Measurements from ENCODE around the gene REXO5.

DNA sequence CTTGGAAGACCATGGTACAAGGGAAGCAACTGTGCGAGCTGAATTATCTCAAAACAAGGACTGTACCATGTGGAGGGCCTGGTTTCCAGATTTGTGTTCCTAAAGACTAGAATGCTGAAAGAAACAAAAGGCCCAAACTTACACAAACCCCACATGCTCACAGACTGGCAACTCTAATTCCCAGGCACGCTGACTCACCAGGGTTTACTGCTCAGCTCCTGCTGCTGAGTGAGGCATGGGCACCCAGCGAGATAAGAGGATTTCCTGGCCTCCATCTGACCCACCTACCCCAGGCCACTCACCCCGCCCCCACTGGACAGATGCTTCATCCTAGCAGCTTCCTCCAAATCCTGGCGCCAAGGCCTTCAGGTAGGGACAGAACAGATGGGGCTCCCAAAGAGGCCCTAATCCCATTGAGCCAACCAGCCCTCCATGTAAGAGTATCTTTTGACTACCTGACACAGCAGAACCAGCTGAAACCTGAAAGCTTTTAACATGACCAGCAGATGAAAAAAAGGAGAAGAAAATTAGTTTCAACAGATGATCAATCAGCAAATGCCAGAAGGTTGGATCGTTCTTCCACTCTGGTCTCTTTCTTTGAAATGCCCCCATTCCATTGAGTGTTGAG, 59.9 kb downstream of the REXO5 start:
- peak; percentile 81 for TF ChIP-seq GATA2 (IDR thresholded peaks at IDR 0.05; ENCODE audit: insufficient read depth, insufficient read length, low read depth, low read length)
- TF ChIP-seq, protein P1, sequence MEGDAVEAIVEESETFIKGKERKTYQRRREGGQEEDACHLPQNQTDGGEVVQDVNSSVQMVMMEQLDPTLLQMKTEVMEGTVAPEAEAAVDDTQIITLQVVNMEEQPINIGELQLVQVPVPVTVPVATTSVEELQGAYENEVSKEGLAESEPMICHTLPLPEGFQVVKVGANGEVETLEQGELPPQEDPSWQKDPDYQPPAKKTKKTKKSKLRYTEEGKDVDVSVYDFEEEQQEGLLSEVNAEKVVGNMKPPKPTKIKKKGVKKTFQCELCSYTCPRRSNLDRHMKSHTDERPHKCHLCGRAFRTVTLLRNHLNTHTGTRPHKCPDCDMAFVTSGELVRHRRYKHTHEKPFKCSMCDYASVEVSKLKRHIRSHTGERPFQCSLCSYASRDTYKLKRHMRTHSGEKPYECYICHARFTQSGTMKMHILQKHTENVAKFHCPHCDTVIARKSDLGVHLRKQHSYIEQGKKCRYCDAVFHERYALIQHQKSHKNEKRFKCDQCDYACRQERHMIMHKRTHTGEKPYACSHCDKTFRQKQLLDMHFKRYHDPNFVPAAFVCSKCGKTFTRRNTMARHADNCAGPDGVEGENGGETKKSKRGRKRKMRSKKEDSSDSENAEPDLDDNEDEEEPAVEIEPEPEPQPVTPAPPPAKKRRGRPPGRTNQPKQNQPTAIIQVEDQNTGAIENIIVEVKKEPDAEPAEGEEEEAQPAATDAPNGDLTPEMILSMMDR (IDR thresholded peaks at IDR 0.05; ENCODE audit: extremely low read depth in 1 of 2, insufficient read depth in 1 of 2, low read depth in 1 of 2, low read length in 2 of 2), result no peak
- TF ChIP-seq POLR2A (IDR thresholded peaks at IDR 0.05; ENCODE audit: low read depth, low read length), result peak; percentile 42
- no peak for TF ChIP-seq EZH2 (IDR thresholded peaks at IDR 0.05; ENCODE audit: borderline replicate concordance, low read depth, low read length, severe bottlenecking)
- peak; percentile 91 for TF ChIP-seq POLR2AphosphoS5 (IDR thresholded peaks at IDR 0.05; ENCODE audit: insufficient read depth, low read depth, low read length)
- no peak for TF ChIP-seq MAX (IDR thresholded peaks at IDR 0.05; ENCODE audit: insufficient read depth, insufficient read length)
- peak; percentile 87 for TF ChIP-seq MYC (IDR thresholded peaks at IDR 0.05; ENCODE audit: low read depth, low read length)

All from endothelial cell of umbilical vein (primary cell).